Body of pancreas (tissue), 4 donors: ENCODE measurements around the gene TMEM203.

ENCODE experiments used
- CTCF ChIP-seq, 7 experiments: fragments of 450-650 bp in 4 of 7; fragments of 200-600 bp in 3 of 7; sonication (generic) in 3 of 7; IDR thresholded peaks; one replicate each; pipeline ENCODE4 v1.5.1; 2016 to 2019; ENCODE audit warnings: antibody characterized with exemption in 7 of 7
- POLR2A ChIP-seq, 3 donors: fragments of 450-650 bp; IDR thresholded peaks; one replicate each; pipeline ENCODE4 v1.6.1; 2016; ENCODE audit warnings: antibody characterized with exemption in 3 of 3, mild to moderate bottlenecking in 2 of 3

GRCh38 chr9:137254624-137255447, 49.4 kb upstream of the TMEM203 start, which contains the start of gene NELFB:
- TF ChIP-seq POLR2A (IDR thresholded peaks at IDR 0.05) (peak; percentile 37 to 78 (median 67)), CTCF (IDR thresholded peaks at IDR 0.05) (peak in 2 of 7 experiments; percentile 25 to 42)
